Measurements from ENCODE around the gene MAPKBP1. TPM values are rescaled to one million over a fixed set of nuclear protein-coding genes. Genes with fewer than 3 reads are reported as not detected.

Gene MAPKBP1
- total RNA-seq, 1 donor from 2014 or later: 27.6 TPM

DNA sequence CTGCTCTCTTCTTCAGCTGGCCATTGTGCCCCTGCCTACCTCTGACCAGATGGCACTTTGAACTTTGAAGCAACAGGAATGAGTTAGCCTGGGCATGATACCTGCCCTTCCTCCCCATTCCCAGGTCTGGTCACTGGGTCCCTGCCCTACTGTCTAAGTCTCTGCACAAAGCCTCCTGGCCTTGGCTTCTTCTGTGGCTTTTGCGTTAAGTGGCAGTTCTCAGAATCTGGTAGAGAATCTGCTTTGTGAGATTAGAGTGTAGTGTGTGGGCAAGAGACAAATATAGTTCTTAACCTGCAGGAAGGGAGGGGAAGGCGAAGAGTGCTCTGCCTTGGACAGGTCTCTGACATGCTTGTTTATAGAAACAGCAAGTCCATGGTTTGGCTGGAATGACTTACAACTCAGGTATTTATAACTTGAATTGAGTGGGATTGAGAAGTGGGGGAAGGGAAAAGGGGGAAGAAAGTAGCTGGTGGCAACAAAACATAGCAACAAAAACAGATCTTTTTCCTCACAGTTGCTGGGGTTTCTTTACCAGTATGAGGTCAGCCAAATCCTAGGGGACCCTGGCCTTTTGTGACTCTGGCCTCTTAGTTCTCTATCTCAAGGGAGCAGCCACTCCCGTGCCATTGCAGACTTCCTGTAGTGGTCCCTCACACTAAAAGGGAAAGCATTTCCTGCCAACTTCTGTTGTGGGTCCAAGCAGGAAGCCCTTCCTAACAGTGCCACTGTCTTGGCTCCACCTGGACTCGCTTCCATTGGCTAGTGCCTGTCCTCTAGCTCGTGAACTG is 16.7 kb downstream of the MAPKBP1 start:
- peak overlapping the region; percentile 66 to 73 for H3K27ac ChIP-seq
- TF ChIP-seq, protein P1, sequence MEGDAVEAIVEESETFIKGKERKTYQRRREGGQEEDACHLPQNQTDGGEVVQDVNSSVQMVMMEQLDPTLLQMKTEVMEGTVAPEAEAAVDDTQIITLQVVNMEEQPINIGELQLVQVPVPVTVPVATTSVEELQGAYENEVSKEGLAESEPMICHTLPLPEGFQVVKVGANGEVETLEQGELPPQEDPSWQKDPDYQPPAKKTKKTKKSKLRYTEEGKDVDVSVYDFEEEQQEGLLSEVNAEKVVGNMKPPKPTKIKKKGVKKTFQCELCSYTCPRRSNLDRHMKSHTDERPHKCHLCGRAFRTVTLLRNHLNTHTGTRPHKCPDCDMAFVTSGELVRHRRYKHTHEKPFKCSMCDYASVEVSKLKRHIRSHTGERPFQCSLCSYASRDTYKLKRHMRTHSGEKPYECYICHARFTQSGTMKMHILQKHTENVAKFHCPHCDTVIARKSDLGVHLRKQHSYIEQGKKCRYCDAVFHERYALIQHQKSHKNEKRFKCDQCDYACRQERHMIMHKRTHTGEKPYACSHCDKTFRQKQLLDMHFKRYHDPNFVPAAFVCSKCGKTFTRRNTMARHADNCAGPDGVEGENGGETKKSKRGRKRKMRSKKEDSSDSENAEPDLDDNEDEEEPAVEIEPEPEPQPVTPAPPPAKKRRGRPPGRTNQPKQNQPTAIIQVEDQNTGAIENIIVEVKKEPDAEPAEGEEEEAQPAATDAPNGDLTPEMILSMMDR (IDR thresholded peaks at IDR 0.05): no peak
- H3K4me3 ChIP-seq: no peak overlapping the region
- intact Hi-C loops (cut with DNase I): loop anchor here (1.0 kb wide), 1 partner anchor 17 kb away; the partner anchor contains the start of gene MAPKBP1
- H3K4me1 ChIP-seq: peaks cover 11 to 35% of the 10 kb centered on the region in 2 donors
- peak in 1 of 2 donors; percentile 69 for DNase-seq (ENCODE audit: low spot score in 2 of 2)
- H3K9me3 ChIP-seq: no peaks in the 10 kb centered on the region
- no peaks in the 10 kb centered on the region for H3K27me3 ChIP-seq
- no peaks in the 10 kb centered on the region for H3K36me3 ChIP-seq

DNA sequence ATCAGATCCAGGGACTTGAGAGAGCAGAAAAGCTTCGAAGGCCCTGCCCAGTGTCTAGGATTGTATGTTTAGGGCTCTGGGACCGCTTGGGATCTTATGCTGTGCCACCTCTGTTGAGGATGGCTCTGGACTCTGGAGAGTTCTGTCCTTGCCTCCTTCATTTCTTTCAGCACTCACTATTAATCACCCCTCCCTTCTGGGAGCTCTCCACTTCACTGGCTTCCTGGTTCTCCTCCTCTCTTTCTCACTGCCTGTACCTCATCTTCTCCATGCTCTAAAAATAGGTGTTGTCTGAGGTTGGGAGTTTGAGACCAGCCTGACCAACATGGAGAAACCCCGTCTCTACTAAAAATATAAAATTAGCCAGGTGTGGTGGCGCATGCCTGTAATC is 17.3 kb downstream of the MAPKBP1 start:
- TF ChIP-seq, protein P1 (IDR thresholded peaks at IDR 0.05): no peak
- no peak overlapping the region for H3K4me3 ChIP-seq
- H3K4me1 ChIP-seq: peaks cover 11 to 35% of the 10 kb centered on the region in 2 donors
- DNase-seq (ENCODE audit: low spot score in 2 of 2): no peak
- no peaks in the 10 kb centered on the region for H3K27me3 ChIP-seq
- intact Hi-C loops (cut with DNase I): loop anchor here (1.0 kb wide), 1 partner anchor 17 kb away; the partner anchor contains the start of gene MAPKBP1
- H3K36me3 ChIP-seq: no peaks in the 10 kb centered on the region
- no peaks in the 10 kb centered on the region for H3K9me3 ChIP-seq
- peak overlapping the region; percentile 66 to 73 for H3K27ac ChIP-seq

DNA sequence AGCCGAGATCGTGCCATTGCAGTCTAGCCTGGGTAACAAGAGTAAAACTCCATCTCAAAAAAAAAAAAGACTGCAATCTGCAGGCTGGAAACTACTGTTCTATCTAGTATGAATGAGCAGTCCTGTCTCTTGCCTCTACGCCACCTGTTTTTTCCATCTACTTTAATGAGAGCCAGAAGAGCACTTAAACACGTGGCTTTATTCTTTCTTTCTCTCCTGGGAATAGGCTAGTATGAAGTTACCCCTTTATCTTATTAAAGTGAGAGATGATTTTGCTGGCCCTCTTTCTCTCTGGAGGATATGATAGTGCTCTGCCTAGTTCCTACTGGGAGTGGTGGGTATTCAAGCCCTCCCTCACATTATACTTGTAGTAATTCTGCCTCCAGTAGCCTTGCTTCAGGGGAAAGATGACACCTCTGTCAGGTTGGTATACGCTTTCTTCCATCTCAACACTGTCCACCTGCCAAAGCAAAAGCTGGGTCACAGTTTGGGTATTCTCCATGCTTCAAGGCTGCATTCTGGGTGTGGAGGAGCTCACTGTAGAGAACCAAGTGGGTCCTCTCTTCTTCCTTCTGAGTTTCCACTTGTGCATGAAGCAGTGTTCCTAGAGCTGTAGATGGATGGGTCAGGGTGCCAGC is 17.8 kb downstream of the MAPKBP1 start:
- H3K27ac ChIP-seq: peak overlapping the region; percentile 66 to 73
- H3K4me3 ChIP-seq: no peak overlapping the region
- H3K27me3 ChIP-seq: no peaks in the 10 kb centered on the region
- TF ChIP-seq, protein P1 (IDR thresholded peaks at IDR 0.05): no peak
- H3K9me3 ChIP-seq: no peaks in the 10 kb centered on the region
- intact Hi-C loops (cut with DNase I): loop anchor here (1.0 kb wide), 1 partner anchor 18 kb away; the partner anchor contains the start of gene MAPKBP1
- H3K36me3 ChIP-seq: no peaks in the 10 kb centered on the region
- H3K4me1 ChIP-seq: peaks cover 11 to 39% of the 10 kb centered on the region in 2 donors
- peak in 1 of 2 donors; percentile 1 for DNase-seq (ENCODE audit: low spot score in 2 of 2)

DNA sequence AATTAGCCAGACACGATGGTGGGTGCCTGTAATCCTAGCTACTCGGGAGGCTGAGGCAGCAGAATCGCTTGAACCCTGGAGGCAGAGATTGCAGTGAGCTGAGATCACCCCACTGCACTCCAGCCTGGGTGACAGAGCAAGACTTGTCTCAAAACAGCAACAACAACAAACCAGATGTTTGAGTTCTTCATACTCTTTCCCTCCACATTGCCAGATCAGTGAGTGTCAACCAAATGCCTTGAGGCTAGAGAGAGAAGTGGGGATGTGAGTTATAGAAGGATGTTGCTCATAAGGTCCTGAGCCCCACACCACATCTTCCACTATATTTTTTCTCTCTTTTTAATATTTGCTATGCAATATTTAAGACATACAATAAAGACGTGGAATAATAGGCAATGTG is 19.8 kb downstream of the MAPKBP1 start:
- H3K4me1 ChIP-seq: peaks cover 6 to 32% of the 10 kb centered on the region in 2 donors
- H3K36me3 ChIP-seq: no peaks in the 10 kb centered on the region
- H3K27me3 ChIP-seq: no peaks in the 10 kb centered on the region
- no peaks in the 10 kb centered on the region for H3K9me3 ChIP-seq
- H3K27ac ChIP-seq: no peak overlapping the region
- no peak for DNase-seq (ENCODE audit: low spot score in 2 of 2)
- H3K4me3 ChIP-seq: no peak overlapping the region
- intact Hi-C loops (cut with DNase I): no loop called here
- TF ChIP-seq, protein P1 (IDR thresholded peaks at IDR 0.05): no peak

DNA sequence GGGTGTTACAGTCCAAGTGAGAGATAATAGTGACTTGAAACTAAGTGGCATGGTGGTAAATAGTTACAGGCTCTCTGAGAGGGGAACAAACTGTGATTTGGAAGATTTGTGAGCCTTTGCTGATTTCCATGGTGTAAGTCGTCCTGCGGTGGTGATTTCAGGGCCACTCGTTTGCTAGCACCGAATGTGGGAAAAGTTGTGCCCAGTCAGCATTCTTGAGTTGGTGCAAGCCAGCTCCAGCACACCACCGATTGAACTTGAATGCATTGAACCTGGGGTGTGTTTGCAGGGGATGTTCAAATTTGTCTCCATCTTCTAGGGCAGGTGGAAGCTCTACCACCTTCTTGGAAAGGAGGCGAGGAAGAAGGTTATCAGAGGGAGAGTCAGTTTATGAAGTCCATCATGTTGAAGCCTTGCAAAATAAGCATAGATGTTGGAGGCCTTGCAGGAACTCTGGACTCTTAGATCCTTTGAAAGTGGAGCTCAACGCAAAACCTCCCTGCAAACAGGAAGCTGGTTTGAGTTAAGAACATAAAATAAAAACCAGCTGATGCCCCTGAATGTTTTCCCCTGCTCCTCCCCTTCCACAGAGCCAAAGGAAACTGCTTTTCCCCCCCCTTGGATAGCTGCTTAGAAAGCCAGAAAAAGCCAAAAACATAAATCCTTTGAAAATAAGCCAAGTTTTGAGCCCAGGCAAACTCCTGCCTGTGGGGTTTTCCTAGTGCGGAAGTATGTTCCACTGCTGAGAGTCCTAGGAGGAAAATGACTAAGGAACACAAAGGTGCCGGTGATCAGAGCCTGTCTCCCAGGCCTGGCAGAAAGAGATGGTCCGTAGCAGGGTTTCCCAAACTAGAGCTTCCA is 21.9 kb downstream of the MAPKBP1 start:
- intact Hi-C loops (cut with DNase I): no loop called here
- Histone ChIP-seq H3K4me1 (peaks cover 1 to 11% of the 10 kb centered on the region in 2 donors), H3K27me3 (no peaks in the 10 kb centered on the region), H3K4me3 (peak overlapping the region in 1 of 2 donors; percentile 2), H3K27ac (peak overlapping the region; percentile 40 to 65), H3K36me3 (peaks cover 8 to 18% of the 10 kb centered on the region in 2 donors), H3K9me3 (no peaks in the 10 kb centered on the region)
- no peak for DNase-seq (ENCODE audit: low spot score in 2 of 2)
- TF ChIP-seq, protein P1 (IDR thresholded peaks at IDR 0.05): no peak

All from ascending aorta (tissue), 2 donors.